GM21447 (cell line): ENCODE data around the gene UHRF1.
"Not testable (repeated sequence)": the region's sequence is repeated elsewhere in the genome, so short reads cannot be mapped to it uniquely, and the experiment has no call there.

Source experiments
- ATAC-seq: cut with Tn5 transposase; IDR thresholded peaks from one replicate; pipeline ENCODE4 v1.9.1; 2021; ENCODE audit not compliant: unreplicated experiment

UHRF1 gene

DNA sequence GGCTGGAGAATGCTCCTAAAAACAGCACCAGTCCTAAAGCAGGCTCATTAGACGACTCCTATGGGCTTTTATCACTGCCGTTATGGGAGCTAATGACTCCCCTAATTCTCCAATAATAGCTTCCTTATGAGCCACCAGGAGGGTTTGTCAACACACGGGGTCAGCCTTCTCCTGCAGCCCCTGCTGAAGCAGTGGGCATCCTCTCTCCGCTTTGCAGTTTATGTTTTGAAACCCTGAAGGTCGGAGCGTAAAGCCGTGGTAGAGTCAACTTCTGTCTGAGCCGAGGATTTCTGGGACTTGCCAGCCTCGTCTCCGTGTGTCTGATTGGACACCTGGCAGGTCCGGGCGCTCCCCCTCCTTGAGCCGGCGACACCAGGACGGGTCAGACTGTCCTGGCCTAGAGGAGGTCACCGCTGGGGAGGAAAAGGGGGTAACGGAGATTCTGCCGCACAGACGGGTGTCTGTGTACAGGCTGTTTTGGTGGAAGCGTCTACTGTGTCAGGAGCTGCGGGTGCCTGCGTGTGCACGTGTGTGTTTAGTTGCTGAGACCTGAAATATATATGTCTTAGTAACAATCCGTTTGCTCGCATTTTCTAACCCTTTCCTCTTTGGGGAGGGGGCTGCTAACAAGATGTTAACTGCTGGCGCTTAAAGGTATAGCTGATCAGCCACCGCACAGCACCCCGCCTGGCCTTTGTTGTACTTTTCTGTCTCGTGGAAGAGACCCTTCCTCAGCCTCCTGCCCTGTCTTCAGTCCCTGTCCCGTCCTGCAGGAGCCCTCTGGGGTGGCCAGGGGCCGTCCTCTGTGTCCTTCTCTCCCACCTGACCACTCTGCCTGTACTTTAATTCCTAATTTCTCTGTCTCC lies 61.5 kb downstream of the UHRF1 start:
- ATAC-seq, result no peak

DNA sequence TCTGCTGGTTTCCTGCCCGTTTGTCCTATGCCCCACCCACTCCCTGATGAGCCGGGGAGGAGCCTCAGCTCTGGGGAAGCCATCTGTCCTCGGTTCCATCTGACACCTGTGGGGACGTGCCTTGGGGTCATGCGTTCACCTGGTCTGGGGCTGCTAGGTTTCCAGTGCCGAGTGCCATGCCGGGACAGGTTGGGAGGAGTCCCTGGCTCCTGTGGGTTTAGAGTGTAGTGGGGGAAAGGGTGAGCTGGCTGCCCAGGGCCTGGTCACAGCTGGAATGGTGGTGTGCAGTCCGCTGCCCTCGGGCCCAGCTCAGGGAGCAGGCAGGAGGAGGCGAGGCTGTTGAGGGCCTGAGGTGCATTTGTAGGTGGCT lies 62.1 kb downstream of the UHRF1 start:
- ATAC-seq, result no peak

DNA sequence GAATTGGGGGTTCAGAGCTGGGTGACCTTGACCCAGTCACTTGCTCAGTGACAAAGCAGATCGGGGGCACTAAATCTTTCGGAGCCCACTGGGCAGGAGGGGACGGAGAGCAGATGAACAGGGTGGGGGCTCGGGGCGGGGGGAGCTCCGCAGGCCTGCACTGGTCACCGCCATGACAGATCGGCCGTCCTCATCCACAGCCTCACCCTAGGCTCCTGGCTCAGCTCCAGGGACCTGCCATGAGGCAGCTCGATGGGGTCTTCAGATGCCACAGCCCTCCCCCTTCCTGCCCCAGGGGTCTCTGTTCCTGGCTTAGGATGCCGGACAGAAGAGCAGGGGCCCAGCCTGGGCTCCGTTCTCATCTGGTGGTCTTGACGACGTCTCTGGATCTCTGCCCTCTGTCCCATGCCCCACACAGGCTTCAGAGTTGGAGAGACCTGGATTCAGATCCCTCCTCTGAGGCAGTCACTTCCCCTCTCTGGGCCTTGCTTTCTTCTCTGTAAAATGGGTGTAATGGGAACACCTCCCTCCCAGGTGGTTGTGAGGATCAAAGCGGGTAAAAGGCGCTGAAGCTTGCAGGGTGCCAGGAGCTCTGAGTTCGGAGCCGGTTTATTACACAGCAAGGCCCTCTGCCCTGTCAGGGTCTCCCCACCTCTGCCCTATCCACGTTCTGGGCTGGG lies 62.7 kb downstream of the UHRF1 start:
- no peak for ATAC-seq

DNA sequence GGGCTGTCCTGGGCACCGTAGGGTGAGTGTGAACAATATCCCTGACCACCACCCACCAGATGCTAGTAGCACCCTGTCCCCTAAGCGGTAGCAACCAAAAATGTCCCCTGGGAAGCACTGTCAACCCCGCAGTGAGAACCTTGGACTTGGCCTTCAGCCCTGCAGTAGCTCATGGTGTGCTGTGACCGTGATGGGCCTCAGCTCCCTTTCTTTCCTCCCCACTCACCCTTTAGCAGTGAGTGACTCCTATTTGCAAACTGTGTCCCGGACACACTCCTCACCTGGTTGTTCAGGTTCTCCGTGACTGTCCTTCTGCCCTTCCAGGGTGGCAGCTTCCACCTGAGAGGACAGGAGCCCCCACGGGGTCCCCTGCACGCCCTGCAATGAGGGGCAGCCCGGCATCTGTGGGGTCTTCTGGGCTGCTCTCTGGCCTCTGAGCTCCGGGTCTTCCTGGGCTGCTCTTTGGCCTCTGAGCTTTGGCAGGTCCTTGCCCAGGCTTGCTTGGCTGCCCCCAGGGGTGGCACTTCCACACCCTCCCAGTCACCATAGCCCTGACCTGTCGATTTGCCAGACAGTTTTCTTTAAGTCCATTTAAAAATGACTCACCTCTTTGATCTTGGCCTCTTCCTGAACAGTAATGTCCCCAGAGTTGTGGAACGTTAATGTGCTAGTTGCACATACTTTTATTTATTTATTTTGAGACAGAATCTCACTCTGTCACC lies 63.4 kb downstream of the UHRF1 start:
- no peak for ATAC-seq

DNA sequence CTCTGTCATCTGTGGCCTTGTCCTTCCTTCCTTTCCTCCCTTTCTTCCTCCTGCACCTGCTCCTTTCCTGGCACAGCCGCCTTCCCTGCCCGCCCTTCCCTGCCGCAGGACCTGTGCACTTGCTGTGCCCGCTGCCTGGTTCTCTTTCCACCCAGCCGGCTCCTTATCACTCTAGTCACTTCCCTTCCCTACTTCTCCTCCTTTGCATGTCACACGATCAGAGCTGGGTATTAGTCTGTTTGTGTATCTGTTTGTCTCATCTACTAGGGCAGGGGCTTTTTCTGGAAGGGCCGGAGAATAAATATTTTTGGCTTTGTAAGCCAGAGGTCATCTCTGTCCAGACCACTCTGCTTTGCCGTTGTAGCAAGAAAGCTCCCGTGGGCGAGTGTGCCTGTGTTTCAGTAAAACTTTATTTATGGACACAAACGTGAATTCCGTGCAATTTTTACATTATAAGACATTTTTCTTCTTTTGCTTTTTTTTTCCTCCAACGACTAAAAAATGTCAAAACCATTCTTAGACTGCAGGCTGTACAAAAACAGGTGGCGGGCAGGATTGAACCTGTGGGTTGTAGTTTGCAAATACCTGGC lies 65.7 kb downstream of the UHRF1 start:
- no peak for ATAC-seq

DNA sequence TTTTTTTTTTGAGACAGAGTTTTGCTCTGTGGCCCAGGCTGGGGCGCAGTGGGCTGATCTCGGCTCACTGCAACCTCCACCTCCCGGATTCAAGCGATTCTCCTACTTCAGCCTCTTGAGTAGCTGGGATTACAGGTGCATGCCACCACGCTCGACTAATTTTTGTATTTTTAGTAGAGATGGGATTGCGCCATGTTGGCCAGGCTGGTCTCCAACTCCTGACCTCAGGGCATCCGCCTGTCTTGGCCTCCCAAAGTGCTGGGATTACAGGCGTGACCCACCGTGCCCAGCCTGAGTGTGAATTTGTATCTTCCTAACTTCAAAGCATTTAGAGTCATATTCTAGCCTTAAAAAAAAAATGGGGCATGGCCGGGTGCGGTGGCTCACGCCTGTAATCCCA lies 66.3 kb downstream of the UHRF1 start:
- not testable (repeated sequence) for ATAC-seq

DNA sequence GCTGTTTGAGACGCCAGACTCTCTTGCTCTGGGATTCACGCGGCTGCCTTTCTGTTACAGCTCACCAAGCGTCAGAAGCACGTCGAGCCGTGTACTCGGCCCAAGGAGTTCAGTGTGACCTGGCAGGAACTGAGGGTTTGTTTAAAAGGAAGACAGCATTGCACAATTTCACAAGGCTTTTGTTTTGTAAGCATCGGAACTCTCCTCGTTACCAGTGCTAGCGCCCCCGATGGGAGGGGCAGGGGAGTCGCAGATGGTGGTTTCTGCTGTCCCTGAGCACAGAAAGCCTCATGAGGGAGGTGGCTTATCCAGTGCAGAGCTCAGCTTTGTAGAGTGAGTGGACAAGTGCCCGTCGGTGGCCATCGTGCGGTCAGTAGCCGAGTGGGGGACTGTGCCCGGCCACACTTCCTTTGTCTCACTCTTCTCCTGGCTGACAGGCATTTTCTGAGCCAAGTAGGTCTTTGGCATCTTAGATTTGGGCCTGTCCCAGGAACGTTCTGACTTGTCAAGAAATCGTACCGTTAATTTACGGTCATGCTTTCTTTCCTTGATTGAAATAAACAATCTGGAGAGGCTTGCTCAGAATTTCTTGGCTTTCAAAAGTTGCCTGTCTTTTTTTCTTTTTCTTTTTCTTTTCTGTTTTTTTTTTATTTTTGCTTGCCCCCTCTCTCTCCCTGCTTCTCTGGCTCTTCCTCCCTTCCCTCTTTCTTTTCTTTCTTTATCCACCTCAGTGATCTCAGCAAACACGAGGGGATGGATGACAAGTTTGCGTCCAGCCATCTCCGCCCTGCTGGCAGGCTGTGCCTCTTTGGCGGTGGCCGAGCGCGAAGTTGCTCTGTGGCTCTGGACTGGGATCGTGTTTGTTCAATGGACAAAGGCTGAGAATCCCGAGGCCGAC lies 67.3 kb downstream of the UHRF1 start:
- no peak for ATAC-seq

DNA sequence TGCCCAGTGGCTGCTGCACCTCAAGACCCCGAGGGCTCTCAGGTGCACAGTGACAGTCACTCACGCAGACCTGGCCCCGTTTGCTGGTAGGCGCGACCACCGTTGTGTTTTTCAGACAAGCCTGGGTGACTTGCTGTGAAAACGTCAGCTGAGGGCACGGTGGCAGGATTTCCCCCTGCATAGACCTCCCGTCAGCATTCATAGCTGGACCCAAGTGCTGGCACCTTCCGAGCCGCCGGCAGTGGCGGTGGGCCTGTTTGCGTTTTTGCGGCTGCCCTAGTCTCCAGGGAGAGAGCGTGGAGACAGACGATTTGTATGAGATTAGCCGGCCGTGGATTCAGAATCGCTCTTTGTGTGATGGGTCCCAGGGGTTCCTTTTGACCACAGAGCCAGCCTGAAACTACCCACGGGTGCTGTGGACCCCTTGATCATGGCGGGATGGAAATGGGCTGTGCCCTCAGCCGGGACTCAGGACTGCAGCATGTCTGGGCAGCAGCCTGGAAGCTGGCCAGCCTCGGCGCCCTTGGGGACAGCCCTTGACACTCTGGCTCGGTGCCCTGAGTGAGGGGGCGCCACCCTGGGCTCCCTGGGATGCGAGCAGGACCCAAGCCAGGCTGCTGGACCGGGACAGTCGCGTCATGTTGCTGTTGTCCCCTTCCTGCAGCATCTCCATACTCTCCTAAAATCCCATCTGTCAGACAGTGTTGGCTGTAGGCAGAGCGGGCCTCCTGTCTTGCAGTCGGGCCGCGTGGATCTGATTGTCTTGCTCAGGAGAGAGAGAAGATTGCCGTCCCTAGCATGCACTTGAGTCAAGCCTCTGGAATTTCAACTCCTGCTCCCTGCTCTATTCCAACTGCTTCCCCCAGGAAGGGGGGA lies 68.2 kb downstream of the UHRF1 start:
- ATAC-seq, result no peak

DNA sequence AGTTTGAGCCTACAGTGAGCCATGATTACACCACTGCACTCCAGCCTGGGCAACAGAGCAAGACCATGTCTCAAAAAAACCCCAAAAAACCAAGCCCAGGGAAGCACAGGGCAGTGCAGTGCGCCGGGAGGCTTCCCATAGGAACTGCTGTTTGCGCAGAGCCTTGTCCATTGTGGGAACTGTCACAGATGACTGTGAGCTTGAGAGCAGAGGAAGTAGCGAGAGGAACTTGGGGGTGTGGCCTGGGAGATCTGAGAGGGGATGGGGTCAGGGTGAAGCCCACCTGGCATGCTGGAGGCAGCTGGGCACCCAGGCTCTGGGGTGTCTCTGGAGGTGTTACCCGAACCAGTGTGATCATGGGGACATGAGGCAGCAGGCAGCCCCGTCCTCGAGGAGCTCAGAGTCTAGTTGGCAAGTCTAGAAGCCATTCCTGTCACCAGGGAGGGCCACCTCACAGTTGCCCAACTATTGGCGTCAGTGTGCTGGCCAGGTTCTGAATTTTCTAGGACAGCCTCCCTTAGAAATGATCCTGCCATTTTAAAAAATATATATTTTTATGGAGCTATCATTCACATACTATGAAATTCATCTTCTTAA lies 70.0 kb downstream of the UHRF1 start:
- ATAC-seq, result no peak

DNA sequence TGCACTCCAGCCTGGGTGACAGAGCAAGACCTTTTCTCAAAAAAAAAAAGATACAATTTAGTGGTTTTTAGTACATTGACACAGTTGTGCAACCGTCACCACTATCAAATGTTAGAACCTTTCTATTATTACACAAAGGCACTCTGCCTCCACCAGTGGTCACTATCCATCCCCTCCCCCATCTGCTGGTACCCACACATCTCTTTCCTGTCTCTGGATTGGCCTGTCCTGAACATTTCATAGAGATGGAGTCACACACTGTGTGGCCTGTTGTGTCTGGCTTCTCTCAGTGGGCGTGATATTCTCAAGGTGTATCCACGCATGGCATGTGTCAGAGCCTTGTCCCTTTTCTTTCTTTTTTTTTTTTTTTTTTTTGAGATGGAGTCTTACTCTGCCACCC lies 70.8 kb downstream of the UHRF1 start:
- no peak for ATAC-seq

DNA sequence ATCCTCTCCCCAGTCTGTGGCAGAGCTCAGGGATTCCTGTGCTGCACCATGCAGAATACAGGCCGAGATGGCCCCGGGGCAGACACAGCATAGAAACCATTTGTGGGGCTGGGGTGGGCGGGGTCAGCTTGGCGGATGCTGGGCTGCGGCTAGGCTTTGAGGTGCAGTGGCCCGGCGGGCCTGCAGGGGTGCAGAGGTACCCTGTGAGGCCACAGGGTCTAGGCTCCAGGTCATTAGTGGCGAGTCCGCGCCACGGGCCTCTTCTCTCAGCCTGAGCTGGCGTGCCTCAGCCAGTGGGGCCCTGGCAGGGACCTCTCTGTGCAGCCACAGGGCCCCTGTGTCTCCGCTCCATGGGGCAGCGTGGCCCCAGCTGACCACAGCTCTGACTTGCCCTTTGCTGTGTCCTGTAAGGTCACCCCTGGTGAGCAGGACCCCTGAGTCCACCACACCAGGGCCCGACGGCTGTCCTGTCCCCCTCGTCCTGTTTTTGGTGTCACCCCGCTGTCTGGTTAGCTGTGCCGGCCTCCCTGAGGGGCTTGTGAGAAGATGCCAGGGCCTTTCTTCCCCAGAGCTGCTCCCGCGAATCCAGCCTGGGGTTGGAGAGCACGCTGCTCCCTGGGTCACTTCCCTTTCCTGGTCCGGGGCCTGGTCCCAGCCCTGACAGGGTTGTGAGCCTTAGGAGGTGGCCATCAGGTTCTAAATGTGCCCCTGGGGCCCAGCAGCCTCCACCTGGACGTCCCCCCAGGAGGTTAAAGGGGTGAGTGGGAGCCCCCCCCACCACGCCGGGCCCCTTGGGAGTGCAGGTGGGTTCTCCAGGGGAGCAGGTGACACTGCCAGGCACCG lies 71.8 kb downstream of the UHRF1 start:
- no peak for ATAC-seq

DNA sequence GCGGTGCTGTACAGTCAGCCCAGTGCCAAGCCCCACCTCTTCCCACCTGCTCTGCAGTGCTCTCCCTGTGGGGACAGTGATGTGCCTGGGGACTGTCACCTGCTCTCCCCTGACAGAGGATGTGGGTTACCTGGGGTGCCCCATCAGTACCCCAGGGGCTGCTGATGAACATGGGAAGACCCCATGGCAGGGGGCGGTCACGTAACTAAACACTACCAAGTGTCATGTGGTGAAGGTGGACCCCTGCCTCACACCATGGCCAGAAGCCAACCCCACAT lies 72.3 kb downstream of the UHRF1 start:
- ATAC-seq, result no peak

DNA sequence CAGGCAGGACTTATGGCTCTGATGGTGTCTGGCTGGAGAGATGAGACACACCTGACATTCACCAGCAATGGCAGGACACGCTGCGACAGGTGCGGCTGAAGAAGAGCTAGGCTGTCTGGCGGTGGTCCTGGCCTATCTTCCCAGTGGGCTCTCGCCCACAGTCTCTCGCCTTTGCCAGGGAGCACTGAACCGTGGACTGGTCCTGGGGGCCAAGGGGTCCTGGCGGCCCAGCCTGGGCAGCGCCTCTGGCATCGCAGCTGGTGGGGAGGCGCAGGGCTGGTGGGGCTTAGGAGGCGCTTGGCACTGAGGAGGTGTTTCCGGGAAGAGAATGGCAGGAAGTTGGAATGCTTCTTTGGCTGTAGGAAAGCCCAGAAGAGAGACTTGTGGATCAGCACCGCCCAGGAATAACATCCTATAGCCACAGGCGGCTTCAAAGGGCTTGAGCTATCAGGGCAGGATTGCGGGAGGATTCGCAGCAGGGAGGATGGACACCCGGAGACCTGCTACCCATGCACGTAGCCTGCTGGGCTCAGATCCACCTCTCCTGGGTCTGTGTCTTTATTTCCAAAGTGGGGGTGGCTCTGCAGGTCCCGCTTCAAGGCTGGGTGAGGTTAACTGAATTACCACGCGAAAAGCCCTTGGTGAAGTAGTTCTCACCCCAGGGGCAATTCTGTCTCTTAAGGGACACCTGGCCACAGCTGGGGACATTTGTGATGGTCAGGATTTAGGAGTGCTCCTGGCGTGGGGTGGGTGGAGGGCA lies 74.2 kb downstream of the UHRF1 start:
- no peak for ATAC-seq

DNA sequence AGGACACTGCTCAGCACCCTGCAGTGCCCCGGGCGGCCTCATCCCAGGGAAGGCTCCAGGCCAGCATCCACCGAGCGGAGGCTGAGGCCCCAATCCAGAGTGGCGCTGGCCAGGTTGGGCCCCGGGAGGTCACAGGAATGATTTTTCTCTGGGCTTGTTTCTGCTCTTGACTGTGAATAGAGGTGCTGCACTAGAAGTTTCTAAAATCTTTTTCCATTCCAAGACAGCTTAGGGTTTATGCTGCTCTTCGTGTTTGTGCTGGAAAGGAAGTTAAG lies 74.7 kb downstream of the UHRF1 start:
- ATAC-seq, result no peak

DNA sequence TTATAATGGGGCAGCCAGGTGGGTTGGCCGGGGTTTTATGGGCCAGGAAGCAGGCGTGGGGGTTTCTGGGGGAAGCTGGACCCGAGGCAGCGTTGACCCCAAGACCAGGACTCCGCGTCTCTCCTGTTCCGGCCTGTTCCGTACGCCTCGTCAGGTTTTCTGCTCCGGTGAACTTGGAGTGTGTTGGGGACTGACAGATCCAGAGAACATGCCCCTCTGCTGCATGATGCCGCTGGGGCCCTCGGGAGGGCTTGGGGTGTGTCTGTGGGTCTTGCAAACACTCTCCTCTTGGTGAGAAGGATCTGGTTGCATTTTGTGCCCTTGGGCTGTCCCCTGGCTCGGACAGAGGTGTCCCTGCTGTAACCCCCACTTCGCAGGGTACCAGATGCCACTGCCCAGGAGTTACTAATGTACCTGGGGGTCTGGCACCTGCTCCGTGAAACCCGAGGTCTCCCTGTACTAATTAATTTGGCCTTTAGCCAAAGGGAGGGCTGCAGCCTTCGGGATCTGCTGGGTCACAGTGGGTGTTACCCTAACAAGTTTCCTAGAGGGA lies 75.2 kb downstream of the UHRF1 start:
- no peak for ATAC-seq

DNA sequence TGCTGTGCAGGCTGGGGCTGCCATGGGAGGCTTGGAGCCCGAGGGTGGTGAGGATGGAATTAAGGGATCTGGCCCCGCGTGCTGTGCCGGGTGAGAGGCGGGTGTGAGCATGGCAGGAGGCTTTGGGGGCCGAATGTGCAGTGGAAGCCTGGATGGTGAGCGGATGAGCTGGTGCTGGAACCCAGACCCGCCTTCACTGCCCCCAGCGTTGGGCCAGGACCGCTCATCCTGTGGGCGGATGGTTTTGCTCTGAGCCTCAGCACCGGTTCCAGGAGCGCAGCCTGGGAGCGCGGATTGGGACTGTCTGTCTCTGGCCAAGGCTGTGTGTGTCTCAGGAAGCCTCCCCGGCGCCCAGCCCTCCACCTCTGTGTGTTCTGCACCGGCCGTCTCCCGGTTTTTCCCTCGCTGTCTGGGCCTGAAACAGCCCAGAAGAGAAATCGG lies 76.3 kb downstream of the UHRF1 start:
- no peak for ATAC-seq

DNA sequence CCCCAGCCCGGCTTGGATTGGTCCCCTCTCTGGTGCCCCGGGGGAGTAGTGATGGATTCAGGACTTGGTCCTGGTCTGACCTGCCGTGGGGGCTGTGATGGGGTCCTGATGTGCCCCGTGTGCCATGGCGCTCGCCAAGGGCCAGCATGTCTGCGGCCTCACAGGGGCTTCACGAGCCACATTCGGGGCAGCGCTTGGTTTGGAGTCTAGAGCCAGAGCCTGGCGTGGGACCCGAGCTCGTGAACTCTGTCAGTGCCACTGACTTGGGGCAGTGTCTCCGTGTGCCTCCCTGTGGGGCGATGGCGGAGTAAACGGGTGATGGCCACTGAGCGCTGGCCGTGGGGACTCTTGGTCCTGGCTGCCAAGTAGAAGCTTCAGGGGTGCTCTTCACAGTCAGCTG lies 76.8 kb downstream of the UHRF1 start:
- ATAC-seq, result no peak

DNA sequence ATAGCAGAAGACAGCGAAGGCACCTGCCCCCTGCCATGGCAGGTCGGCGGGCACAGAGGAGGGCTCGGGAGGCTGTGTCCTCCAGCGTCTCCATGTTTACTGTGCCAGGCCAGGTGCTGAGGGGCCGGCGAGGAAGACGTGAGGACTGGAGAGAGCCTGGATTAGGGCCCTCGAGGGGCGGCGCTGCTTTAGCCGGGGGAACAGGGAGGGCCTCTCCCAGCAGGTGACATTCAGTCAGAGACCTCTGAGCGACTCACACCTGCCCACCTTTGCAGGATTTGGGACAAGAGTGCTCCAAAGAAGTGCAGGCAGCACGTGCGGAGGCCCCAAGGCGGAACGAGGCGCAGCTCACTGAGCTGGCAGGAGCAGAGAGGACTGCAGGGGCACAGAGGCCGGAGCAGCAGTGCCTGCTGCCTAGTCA lies 77.2 kb downstream of the UHRF1 start:
- ATAC-seq, result no peak
